GM08714 (cell line): Measurements from ENCODE around the gene SDC3.

Experiments used
- H3K4me3 ChIP-seq: fragments of 200-500 bp; sonication (Bioruptor generic); 2 replicates; pipeline ENCODE4 v1.5.1; 2014; ENCODE audit warnings: mild to moderate bottlenecking, low read length, inconsistent platforms
- ZNF274 ChIP-seq: IDR thresholded peaks from 2 replicates; pipeline ENCODE4 v1.6.1; 2012; ENCODE audit warnings: mild to moderate bottlenecking, low read depth, low read length

SDC3 gene

GRCh38 chr1:30834253-30834652 lies 74.3 kb downstream of the SDC3 start:
- H3K4me3 ChIP-seq: no peak overlapping the region
- no peak for TF ChIP-seq ZNF274

GRCh38 chr1:30830537-30830936 lies 78.0 kb downstream of the SDC3 start:
- TF ChIP-seq ZNF274: no peak

GRCh38 chr1:30829889-30830288 lies 78.7 kb downstream of the SDC3 start:
- no peak overlapping the region for H3K4me3 ChIP-seq
- TF ChIP-seq ZNF274: no peak

More at GRCh38 chr1:30830537-30830936, 78.0 kb downstream of the SDC3 start:
- H3K4me3 ChIP-seq: no peak overlapping the region

- no peak for TF ChIP-seq ZNF274
- no peak overlapping the region for H3K4me3 ChIP-seq
Observed at GRCh38 chr1:30824736-30825429, 83.7 kb downstream of the SDC3 start.

GRCh38 chr1:30823969-30824735 lies 84.4 kb downstream of the SDC3 start:
- TF ChIP-seq ZNF274: no peak
- no peak overlapping the region; the same call in 1 of the 2 replicates for H3K4me3 ChIP-seq

GRCh38 chr1:30823627-30823968 lies 85.0 kb downstream of the SDC3 start:
- no peak overlapping the region for H3K4me3 ChIP-seq
- TF ChIP-seq ZNF274: no peak

- H3K4me3 ChIP-seq: no peak overlapping the region
- TF ChIP-seq ZNF274: no peak
Observed at GRCh38 chr1:30822966-30823581, 85.5 kb downstream of the SDC3 start.

GRCh38 chr1:30822006-30822405 lies 86.6 kb downstream of the SDC3 start:
- TF ChIP-seq ZNF274: no peak
- no peak overlapping the region for H3K4me3 ChIP-seq

- no peak overlapping the region for H3K4me3 ChIP-seq
- TF ChIP-seq ZNF274: no peak
Observed at GRCh38 chr1:30820299-30820698, 88.3 kb downstream of the SDC3 start.
